PC-9 (cell line): ENCODE results near the gene CDC14A. TPM values are rescaled to one million over a fixed set of nuclear protein-coding genes. Genes with fewer than 3 reads are reported as not detected.

Experiments
- Bru-seq: library from RNA; stranded (reverse); fragments of 400-500 nt; gene quantifications from one replicate; lab custom pipeline; 2021; lab: Mats Ljungman, UMichigan
- BruChase-seq, 2 experiments: library from RNA; stranded (reverse); fragments of 400-500 nt; gene quantifications; one replicate each; lab custom pipeline; 2021; lab: Mats Ljungman, UMichigan
- BruUV-seq: library from RNA; stranded (reverse); fragments of 400-500 nt; replicated peaks from 2 replicates; lab custom pipeline; 2021; lab: Mats Ljungman, UMichigan
- CTCF ChIA-PET: fragments of 300-600 bp; sonication (Branson Sonifier 250); formaldehyde crosslinking; loops from one replicate; lab custom pipeline; 2022; ENCODE audit warnings: antibody characterized with exemption; lab: Charles Lee
- POLR2A ChIA-PET: fragments of 300-600 bp; sonication (Branson Sonifier 250); formaldehyde crosslinking; loops from one replicate; lab custom pipeline; 2022; ENCODE audit warnings: antibody characterized with exemption; ENCODE audit not compliant: unreplicated experiment; lab: Charles Lee
- DNase-seq, 2 experiments: peaks; one replicate each; pipeline versions ENCODE4 v3.0.0 to v3.0.0-alpha.2; 2015 to 2022; ENCODE audit warnings: mixed read lengths in 1 of 2
- H2AFZ ChIP-seq: fragments of 200-600 bp; sonication (generic); 2 replicates; pipeline ENCODE4 v1.8.1; 2017; ENCODE audit warnings: antibody characterized with exemption
- H3F3A ChIP-seq: fragments of 200-600 bp; sonication (generic); 2 replicates; pipeline ENCODE4 v1.8.1; 2017; ENCODE audit warnings: antibody characterized with exemption, mild to moderate bottlenecking, low read depth; ENCODE audit not compliant: insufficient read depth
- H3K27ac ChIP-seq: fragments of 200-600 bp; sonication (generic); 2 replicates; pipeline ENCODE4 v1.6.1; 2016; ENCODE audit warnings: mixed run types
- H3K27me3 ChIP-seq: fragments of 200-600 bp; sonication (generic); 2 replicates; pipeline ENCODE4 v1.6.1; 2016; ENCODE audit warnings: low read depth, mixed run types; ENCODE audit not compliant: insufficient read depth
- H3K36me3 ChIP-seq: fragments of 200-600 bp; sonication (generic); 2 replicates; pipeline ENCODE4 v1.6.1; 2016; ENCODE audit warnings: low read depth, mixed run types
- H3K4me1 ChIP-seq: fragments of 200-600 bp; sonication (generic); replicated peaks from 2 replicates; pipeline ENCODE4 v1.6.1; 2016; ENCODE audit warnings: mixed run types; ENCODE audit not compliant: insufficient read depth
- H3K4me2 ChIP-seq: fragments of 200-600 bp; sonication (generic); 2 replicates; pipeline ENCODE4 v1.6.1; 2017; ENCODE audit warnings: mixed run types
- H3K4me3 ChIP-seq: fragments of 200-600 bp; sonication (generic); 2 replicates; pipeline ENCODE4 v1.6.1; 2016; ENCODE audit warnings: mixed run types
- H3K79me2 ChIP-seq: fragments of 200-600 bp; sonication (generic); 2 replicates; pipeline ENCODE4 v1.6.1; 2017; ENCODE audit warnings: low read depth, mixed run types
- H3K9me2 ChIP-seq: fragments of 200-600 bp; sonication (generic); 2 replicates; pipeline ENCODE4 v1.8.1; 2017; ENCODE audit warnings: mild to moderate bottlenecking; ENCODE audit not compliant: insufficient read depth
- H3K9me3 ChIP-seq: fragments of 200-600 bp; sonication (generic); 2 replicates; pipeline ENCODE4 v1.8.1; 2016; ENCODE audit warnings: low read depth; ENCODE audit not compliant: insufficient read depth
- H4K20me1 ChIP-seq: fragments of 200-600 bp; sonication (generic); 2 replicates; pipeline ENCODE4 v1.8.1; 2017; ENCODE audit not compliant: insufficient read depth
- CTCF ChIP-seq: fragments of 200-600 bp; sonication (generic); conservative IDR thresholded peaks from 2 replicates; pipeline ENCODE4 v1.6.1; 2017; ENCODE audit warnings: mixed run types, antibody characterized with exemption, mild to moderate bottlenecking, moderate library complexity
- EZH2 ChIP-seq: fragments of 200-600 bp; sonication (generic); IDR thresholded peaks from 2 replicates; pipeline ENCODE4 v1.8.0; 2017; ENCODE audit warnings: antibody characterized with exemption, low read depth
- intact Hi-C: fragments of 100-400 bp; cut with micrococcal nuclease; formaldehyde crosslinking; loops from one replicate; pipeline ENCODE4 v1.10.0; 2022; ENCODE audit not compliant: unreplicated experiment
- long read RNA-seq: library from polyadenylated mRNA; stranded (forward); transcript quantifications from one replicate; pipeline ENCODE4 v2.0.0, GENCODE V29; 2022
- total RNA-seq: library from RNA; stranded (reverse); gene quantifications from 2 replicates; pipeline ENCODE4 v1.2.3, GENCODE V29; 2021

The CDC14A gene
- total RNA-seq (2.1 and 2.8 TPM in 2 replicates), Bru-seq, nascent RNA (percentile 52 among the genes with signal in this experiment), BruChase-seq, experiment 1, labeled RNA remaining after a 2-hour chase (percentile 43 among the genes with signal in this experiment), BruChase-seq, experiment 2, labeled RNA remaining after a 6-hour chase (percentile 30 among the genes with signal in this experiment)
- long read RNA-seq, full-length matches to known transcripts, result 2 of 3 reads
- long read RNA-seq, partial matches to known transcripts, result 0 of 3 reads
- long read RNA-seq, other reads (novel, unspliced or antisense), result 1 of 3 reads

GRCh38 chr1:100352267-100353070 is at the start of gene CDC14A:
Gene CDC14A (plus strand): TSS chr1:100352506. CDS start chr1:100352955, 449 bp downstream.
- CTCF ChIA-PET, result no interaction called here
- BruUV-seq, result no TSS peak
- POLR2A ChIA-PET, result interaction anchor here (0.7 kb wide), 1 partner anchor 105 kb away, joined by 3 read pairs; no protein-coding TSS in a partner anchor
- Histone ChIP-seq H3F3A (peaks cover 38% of the 10 kb centered on the region), H3K9me3 (no peaks in the 10 kb centered on the region), H3K36me3 (no peaks in the 10 kb centered on the region), H4K20me1 (no peaks in the 10 kb centered on the region), H3K4me1 (peaks cover 31% of the 10 kb centered on the region), H3K4me2 (peak within 1 kb of the TSS; percentile 91), H3K27ac (peak within 1 kb of the TSS; percentile 36), H3K4me3 (peak within 1 kb of the TSS; percentile 63), H2AFZ (peak within 1 kb of the TSS; percentile 91), H3K79me2 (peaks cover 6% of the 10 kb centered on the region), H3K27me3 (no peaks in the 10 kb centered on the region), H3K9me2 (no peaks in the 10 kb centered on the region)
- no peak for TF ChIP-seq CTCF
- no peak for TF ChIP-seq EZH2
- intact Hi-C loops, result loop anchor here (1.0 to 10.0 kb wide), 6 partner anchors 48 to 314 kb away; partner anchors contain the start of genes DBT, RTCA, SASS6 and TRMT13
- peak; percentile 91 to 96 for DNase-seq

GRCh38 chr1:100302739-100303138 is 49.6 kb upstream of the CDC14A start:
- no peak overlapping the region for H2AFZ ChIP-seq
- H3K27me3 ChIP-seq, result no peaks in the 10 kb centered on the region
- TF ChIP-seq EZH2 (no peak), CTCF (no peak)
- H3K4me1 ChIP-seq, result no peaks in the 10 kb centered on the region
- H3K9me2 ChIP-seq, result no peaks in the 10 kb centered on the region
- no peaks in the 10 kb centered on the region for H4K20me1 ChIP-seq
- ChIA-PET POLR2A (no interaction called here), CTCF (no interaction called here)
- no peaks in the 10 kb centered on the region for H3F3A ChIP-seq
- H3K4me2 ChIP-seq, result no peak overlapping the region
- intact Hi-C loops, result loop anchor here (10.0 kb wide), 1 partner anchor 52 kb away; the partner anchor contains the start of gene CDC14A
- H3K27ac ChIP-seq, result no peak overlapping the region
- no peak overlapping the region for H3K4me3 ChIP-seq
- no peaks in the 10 kb centered on the region for H3K79me2 ChIP-seq
- no peaks in the 10 kb centered on the region for H3K36me3 ChIP-seq
- no peak for DNase-seq
- BruUV-seq, result no TSS peak
- no peaks in the 10 kb centered on the region for H3K9me3 ChIP-seq

- no peaks in the 10 kb centered on the region for H3F3A ChIP-seq
- no peaks in the 10 kb centered on the region for H3K79me2 ChIP-seq
- H3K27me3 ChIP-seq, result no peaks in the 10 kb centered on the region
- H3K36me3 ChIP-seq, result no peaks in the 10 kb centered on the region
- no peak overlapping the region for H2AFZ ChIP-seq
- no peak overlapping the region for H3K27ac ChIP-seq
- no peak for DNase-seq
- no peak overlapping the region for H3K4me2 ChIP-seq
- H3K4me3 ChIP-seq, result no peak overlapping the region
- H3K4me1 ChIP-seq, result no peaks in the 10 kb centered on the region
- intact Hi-C loops, result loop anchor here (10.0 kb wide), 1 partner anchor 51 kb away; the partner anchor contains the start of gene CDC14A
- CTCF ChIA-PET, result no interaction called here
- no TSS peak for BruUV-seq
- H3K9me2 ChIP-seq, result no peaks in the 10 kb centered on the region
- POLR2A ChIA-PET, result no interaction called here
- TF ChIP-seq EZH2 (no peak), CTCF (no peak)
- H4K20me1 ChIP-seq, result no peaks in the 10 kb centered on the region
- H3K9me3 ChIP-seq, result no peaks in the 10 kb centered on the region
Observed at GRCh38 chr1:100304227-100304626, 48.1 kb upstream of the CDC14A start.
